HG03045 (cell line): ENCODE data around the gene LAS1L.
"Not testable (repeated sequence)": the region's sequence is repeated elsewhere in the genome, so short reads cannot be mapped to it uniquely, and the experiment has no call there.

Experiments used
- ATAC-seq: cut with Tn5 transposase; IDR thresholded peaks from one replicate; pipeline ENCODE4 v1.9.1; 2021; ENCODE audit warnings: mild to moderate bottlenecking, moderate library complexity; ENCODE audit not compliant: unreplicated experiment

LAS1L gene

DNA sequence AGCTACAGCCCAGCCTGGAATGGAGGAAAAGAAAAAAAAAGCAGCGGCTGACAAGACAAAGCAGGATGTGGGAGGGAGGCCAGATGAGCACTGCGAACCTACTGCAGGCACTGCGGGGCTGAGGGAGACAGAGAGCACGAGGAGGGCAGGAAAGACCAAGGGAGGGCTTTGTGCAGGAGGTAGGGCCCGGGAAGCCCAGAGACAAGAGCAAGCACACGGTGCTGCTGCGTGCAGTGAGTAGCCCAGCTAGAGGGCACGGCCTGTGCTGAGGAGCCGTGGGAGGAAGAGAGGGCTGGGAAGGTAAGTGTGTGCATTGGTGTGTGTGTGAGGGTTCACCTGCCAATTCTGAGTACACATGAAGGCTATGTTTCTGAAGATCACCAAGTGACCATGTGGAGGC is 15.6 kb downstream of the LAS1L start:
- ATAC-seq = not testable (repeated sequence)

DNA sequence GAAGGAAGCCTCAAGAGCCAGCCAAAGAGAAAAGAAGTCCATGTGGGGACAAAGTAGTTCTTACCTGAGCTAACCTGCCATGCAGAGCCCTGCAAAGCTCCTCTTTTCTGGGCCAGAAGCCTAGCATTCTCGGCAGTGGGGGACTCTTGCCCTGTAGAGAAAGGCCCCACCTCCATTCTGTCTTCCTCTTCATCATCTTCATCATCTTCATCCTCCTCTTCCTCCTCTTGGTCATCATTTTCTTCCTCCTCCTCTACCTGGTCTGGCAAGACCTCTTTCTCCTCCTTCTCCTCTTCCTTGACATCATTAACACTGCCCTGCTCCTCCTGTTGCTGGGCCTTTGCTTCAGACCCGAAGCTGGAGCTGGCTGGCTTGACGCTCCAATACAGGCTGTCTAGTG is 16.7 kb downstream of the LAS1L start:
- no peak for ATAC-seq

DNA sequence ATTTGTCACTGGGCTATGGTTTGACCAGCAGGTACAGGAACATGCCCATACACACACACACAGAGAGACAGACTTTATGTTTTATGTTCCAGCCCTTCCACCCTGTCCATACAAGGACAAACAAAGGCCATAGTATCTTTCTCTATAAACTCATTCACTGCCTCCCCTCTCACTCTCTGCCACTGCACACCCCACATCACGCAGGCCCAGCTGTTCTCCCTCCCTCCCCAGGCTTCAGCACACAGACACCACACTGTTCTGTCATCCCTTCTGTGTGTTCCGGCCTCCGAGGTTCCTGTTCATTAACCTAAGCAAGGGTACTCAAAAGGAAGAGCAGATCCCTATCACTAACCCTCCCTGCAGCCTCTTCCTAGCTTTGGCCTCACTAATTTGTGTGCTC is 17.8 kb downstream of the LAS1L start:
- ATAC-seq = no peak

- no peak for ATAC-seq
Measured at GRCh38 chrX:65513610-65514009, 21.0 kb downstream of the LAS1L start.

DNA sequence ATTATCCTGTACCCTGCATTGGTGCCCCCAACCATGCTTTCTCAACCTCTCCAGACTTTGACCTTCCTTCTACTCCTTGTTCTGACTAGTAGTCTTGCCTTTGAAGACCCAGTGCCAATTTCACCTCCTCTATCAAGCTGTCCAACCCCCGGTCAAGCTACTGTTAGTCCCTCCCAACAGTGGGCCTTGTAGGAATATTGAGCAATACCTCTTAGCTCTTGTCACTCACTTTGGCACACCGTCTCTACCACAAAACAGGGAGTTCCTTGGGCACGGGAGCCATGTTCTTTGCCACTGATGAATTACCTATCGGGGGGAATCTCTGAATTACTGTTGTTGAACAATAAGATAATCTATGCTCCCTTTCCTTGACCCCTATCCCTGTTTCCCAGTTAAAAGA is 25.2 kb downstream of the LAS1L start:
- ATAC-seq = no peak

- ATAC-seq = no peak
Measured at GRCh38 chrX:65508851-65509250, 25.7 kb downstream of the LAS1L start.

GRCh38 chrX:65502618-65503017 is 32.0 kb downstream of the LAS1L start:
- ATAC-seq = no peak

- no peak for ATAC-seq
Measured at GRCh38 chrX:65493431-65493830, 41.2 kb downstream of the LAS1L start.

DNA sequence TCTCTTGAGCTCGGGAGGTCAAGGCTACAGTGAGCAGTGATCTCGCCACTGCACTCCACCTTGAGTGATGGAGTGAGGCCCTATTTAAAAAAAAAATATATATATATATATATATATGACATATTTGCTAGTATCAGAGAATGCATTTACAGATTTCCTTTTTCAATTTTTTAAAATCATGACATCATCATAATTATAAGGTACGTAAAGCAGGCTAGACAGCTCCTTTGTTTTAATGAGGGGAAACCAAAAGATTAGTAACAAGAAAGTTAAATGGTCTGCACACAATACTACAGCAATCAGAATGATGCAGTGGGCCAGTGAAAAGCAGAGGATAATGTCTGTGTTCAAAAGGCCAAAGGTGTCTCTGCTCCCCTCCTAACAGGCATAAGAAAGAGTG is 43.0 kb downstream of the LAS1L start:
- no peak for ATAC-seq

DNA sequence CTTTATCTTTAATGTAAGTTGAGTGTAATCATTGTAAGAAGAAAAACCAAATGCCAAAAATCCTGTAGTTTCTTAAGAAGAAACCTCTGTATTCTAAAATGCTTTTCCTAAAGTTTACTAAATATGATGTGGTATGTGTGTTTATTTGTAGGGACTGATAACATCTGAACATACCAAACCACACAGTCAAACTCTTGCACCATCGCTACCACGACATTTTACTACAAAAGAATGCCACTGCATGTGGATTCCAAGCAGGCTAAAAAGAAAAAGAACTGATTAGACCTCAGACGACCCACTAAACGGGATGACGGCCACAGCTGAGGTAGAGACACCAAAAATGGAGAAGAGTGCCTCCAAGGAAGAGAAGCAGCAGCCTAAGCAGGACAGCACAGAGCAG is 46.1 kb downstream of the LAS1L start:
- no peak for ATAC-seq

DNA sequence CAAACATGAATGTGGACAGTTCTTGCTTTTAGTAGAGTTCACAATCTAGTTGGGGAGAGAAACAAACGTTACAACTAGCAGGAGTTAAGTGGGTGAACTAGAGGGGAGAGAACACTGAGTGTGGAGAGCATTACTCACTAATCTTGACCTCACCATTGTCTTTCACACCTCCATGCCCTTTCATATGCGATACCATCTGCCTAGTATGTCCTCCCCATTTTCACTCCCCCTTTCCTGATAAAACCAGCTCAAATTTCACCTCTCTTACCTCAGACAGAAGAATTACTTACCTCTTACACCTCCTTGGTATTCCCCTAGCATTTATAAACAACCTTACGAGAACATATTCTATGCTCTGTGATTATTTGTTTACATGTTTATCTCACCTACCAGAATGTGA is 53.6 kb downstream of the LAS1L start:
- ATAC-seq = no peak

GRCh38 chrX:65479102-65479501 is 55.5 kb downstream of the LAS1L start:
- ATAC-seq = not testable (repeated sequence)

DNA sequence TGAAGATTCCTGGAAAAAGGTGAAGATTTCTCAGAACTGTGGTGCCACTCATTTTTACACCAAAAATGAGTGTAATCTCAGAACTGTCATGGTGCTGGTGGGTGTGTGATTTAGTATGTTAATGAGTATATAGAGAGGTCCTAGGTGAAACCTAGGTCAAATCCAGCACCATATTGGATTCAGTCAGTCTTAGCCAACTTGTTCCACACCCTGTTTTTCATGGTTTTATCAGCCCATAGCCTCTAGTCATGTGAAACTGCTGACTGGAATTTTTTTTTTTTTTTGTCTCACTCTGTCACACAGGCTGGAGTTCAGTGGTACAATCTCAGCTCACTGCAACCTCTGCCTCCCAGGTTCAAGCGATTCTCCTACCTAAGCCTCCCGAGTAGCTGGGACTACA is 58.0 kb downstream of the LAS1L start:
- no peak for ATAC-seq

GRCh38 chrX:65463550-65463949 is 71.0 kb downstream of the LAS1L start:
- no peak for ATAC-seq
